Measurements from ENCODE around the gene GRIK3.

Gene GRIK3

DNA sequence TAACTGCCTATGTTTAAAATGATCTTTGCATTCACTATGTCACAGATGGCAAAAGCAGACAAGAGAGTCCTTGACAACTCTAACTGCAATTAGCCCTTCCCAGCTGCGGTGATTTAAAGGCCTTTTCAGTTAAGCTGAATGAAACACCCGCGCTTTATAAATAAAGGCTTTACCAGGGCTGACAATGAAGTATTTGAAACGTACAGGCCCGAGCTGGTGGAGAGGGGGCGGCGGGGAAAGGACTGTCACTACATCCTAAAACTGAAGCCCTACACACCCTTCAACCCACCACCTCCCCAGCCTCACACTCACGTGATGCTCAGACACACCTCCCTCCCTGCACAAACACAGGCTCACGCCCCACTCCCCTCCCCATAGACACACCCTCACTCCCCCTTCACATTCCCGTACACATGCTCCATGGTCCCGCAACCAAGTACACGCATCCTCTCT, 45.5 kb downstream of the GRIK3 start:
- no peak for TF ChIP-seq CTCF (IDR thresholded peaks at IDR 0.05; ENCODE audit: extremely low read depth, insufficient read depth, missing control alignments)
- DNase-seq (ENCODE audit: low spot score): no peak
- in situ Hi-C loops (cut with MboI; ENCODE audit: low pct_unique_long_range_greater_than_20kb, low sequenced_read_pairs, unreplicated experiment): no loop called here

DNA sequence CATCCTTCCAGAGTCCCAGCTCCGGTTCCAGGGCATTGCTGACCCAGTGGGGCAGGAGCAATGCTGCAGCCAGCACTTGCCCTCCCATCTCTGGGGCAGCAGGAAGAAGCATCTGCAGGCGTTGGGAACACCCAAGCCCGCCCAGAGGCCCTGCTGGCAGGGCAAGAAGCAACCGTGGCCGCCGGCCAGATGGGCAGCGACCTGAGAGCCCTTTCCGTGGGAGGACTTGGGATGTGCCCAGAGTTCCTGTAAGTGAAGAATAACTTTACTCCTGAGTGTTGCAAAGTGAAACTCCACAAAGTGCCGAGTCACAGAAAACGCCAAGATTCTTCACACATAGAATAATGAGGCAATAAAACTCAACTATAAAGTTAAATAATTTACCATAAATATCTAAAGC, 46.0 kb downstream of the GRIK3 start:
- no peak for TF ChIP-seq CTCF (IDR thresholded peaks at IDR 0.05; ENCODE audit: extremely low read depth, insufficient read depth, missing control alignments)
- in situ Hi-C loops (cut with MboI; ENCODE audit: low pct_unique_long_range_greater_than_20kb, low sequenced_read_pairs, unreplicated experiment): no loop called here
- no peak for DNase-seq (ENCODE audit: low spot score)

GRCh38 chr1:36987276-36987675, 47.0 kb downstream of the GRIK3 start:
- TF ChIP-seq CTCF (IDR thresholded peaks at IDR 0.05; ENCODE audit: extremely low read depth, insufficient read depth, missing control alignments): no peak
- in situ Hi-C loops (cut with MboI; ENCODE audit: low pct_unique_long_range_greater_than_20kb, low sequenced_read_pairs, unreplicated experiment): no loop called here
- no peak for DNase-seq (ENCODE audit: low spot score)

GRCh38 chr1:36986241-36986985, 47.9 kb downstream of the GRIK3 start:
- no peak for DNase-seq (ENCODE audit: low spot score)
- in situ Hi-C loops (cut with MboI; ENCODE audit: low pct_unique_long_range_greater_than_20kb, low sequenced_read_pairs, unreplicated experiment): no loop called here
- no peak for TF ChIP-seq CTCF (IDR thresholded peaks at IDR 0.05; ENCODE audit: extremely low read depth, insufficient read depth, missing control alignments)

GRCh38 chr1:36984675-36985074, 49.6 kb downstream of the GRIK3 start:
- no peak for DNase-seq (ENCODE audit: low spot score)
- in situ Hi-C loops (cut with MboI; ENCODE audit: low pct_unique_long_range_greater_than_20kb, low sequenced_read_pairs, unreplicated experiment): no loop called here
- TF ChIP-seq CTCF (IDR thresholded peaks at IDR 0.05; ENCODE audit: extremely low read depth, insufficient read depth, missing control alignments): no peak

- no peak for DNase-seq (ENCODE audit: low spot score)
- in situ Hi-C loops (cut with MboI; ENCODE audit: low pct_unique_long_range_greater_than_20kb, low sequenced_read_pairs, unreplicated experiment): no loop called here
- TF ChIP-seq CTCF (IDR thresholded peaks at IDR 0.05; ENCODE audit: extremely low read depth, insufficient read depth, missing control alignments): no peak
Observed at GRCh38 chr1:36984026-36984425, 50.3 kb downstream of the GRIK3 start.
